22Rv1 (cell line): ENCODE measurements around the gene SV2C.

Source experiments
- H3K27ac ChIP-seq: fragments of 450-650 bp; 2 replicates; pipeline ENCODE4 v1.5.1; 2017
- ZFX ChIP-seq: fragments of 450-650 bp; IDR thresholded peaks from 2 replicates; pipeline ENCODE4 v1.6.1; 2017; ENCODE audit warnings: antibody characterized with exemption, borderline replicate concordance
- TF ChIP-seq, protein P1 (sequence below): fragments of 450-650 bp; IDR thresholded peaks from 2 replicates; pipeline ENCODE4 v1.5.1; 2017; ENCODE audit warnings: mild to moderate bottlenecking

SV2C gene

DNA sequence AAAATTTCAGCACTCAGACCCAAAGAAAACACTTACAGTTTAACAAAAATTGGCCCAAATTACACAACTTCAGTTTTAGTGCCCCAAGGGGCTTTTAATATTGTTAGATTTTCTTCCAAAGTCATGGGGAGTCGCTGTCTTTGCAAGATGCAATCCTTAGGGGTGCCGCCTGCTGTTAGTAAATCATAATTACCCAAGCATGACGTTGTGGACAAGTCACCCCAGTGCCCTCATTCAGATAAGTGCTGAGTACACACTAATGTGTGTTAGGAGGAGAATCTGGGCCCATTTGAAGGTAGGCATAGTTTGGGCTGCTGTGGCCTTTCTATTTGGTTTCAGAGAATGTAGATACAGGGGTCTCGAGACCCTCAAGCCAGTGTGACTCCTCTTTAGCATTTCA is 138.1 kb downstream of the SV2C start:
- TF ChIP-seq ZFX = no peak
- TF ChIP-seq, protein P1, sequence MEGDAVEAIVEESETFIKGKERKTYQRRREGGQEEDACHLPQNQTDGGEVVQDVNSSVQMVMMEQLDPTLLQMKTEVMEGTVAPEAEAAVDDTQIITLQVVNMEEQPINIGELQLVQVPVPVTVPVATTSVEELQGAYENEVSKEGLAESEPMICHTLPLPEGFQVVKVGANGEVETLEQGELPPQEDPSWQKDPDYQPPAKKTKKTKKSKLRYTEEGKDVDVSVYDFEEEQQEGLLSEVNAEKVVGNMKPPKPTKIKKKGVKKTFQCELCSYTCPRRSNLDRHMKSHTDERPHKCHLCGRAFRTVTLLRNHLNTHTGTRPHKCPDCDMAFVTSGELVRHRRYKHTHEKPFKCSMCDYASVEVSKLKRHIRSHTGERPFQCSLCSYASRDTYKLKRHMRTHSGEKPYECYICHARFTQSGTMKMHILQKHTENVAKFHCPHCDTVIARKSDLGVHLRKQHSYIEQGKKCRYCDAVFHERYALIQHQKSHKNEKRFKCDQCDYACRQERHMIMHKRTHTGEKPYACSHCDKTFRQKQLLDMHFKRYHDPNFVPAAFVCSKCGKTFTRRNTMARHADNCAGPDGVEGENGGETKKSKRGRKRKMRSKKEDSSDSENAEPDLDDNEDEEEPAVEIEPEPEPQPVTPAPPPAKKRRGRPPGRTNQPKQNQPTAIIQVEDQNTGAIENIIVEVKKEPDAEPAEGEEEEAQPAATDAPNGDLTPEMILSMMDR = no peak
- H3K27ac ChIP-seq = no peak overlapping the region

DNA sequence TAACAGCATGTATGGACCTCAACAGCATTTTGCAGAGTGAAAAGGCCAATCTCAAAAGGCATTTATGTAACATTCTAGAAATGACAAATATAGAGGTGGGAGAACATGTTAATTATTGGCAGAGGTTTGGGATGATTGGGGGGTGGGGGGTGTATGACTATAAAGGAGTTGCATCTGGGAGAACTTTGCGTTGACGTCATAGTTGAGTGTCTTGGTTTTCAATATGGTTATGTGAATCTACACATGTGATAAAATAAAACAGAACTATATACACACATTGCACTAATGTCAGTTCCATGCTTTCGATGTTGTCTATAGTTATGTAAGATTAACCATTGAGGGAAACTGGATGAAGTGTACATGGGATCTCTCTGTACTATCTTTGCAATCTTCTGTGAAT is 139.1 kb downstream of the SV2C start:
- TF ChIP-seq, protein P1 = no peak
- TF ChIP-seq ZFX = no peak
- no peak overlapping the region for H3K27ac ChIP-seq

DNA sequence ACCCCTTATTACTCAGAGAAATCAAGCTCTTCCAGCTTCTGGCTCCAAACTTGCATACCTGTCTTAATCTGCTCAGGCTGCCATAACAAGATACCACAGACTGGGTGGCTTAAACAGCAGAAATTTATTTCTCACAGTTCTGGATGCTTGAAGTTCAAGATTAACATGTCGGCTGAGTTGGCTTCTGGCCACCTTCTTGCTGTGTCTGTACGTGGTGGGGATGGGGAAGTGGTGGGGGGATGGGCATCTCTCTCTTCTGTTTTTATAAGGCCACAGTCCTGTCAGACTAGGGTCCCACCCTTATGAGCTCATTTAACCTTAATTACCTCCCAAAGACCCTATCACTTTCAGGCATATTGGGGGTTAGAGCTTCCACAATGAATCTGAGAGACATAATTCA is 140.5 kb downstream of the SV2C start:
- H3K27ac ChIP-seq = no peak overlapping the region
- TF ChIP-seq, protein P1 = no peak
- TF ChIP-seq ZFX = no peak

DNA sequence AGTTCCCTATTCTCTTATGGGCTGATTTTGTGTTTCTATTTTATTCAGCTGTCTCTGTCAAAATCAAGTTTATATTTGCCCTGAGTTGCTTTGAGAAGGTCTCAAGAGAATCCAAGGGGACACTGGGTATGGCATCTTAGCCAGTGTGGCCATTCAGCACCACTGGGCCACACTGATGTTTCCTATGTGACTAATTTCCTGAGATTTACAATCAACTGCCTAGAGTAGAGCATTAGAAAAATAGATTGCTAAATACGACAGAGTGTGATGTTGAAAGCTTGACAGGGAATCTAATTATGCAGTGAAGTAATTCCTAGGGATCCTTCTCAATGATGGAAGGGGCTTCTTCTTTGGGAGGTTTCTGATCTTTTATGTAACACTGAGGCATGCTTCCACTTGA is 141.7 kb downstream of the SV2C start:
- H3K27ac ChIP-seq = no peak overlapping the region
- TF ChIP-seq, protein P1 = no peak
- no peak for TF ChIP-seq ZFX

DNA sequence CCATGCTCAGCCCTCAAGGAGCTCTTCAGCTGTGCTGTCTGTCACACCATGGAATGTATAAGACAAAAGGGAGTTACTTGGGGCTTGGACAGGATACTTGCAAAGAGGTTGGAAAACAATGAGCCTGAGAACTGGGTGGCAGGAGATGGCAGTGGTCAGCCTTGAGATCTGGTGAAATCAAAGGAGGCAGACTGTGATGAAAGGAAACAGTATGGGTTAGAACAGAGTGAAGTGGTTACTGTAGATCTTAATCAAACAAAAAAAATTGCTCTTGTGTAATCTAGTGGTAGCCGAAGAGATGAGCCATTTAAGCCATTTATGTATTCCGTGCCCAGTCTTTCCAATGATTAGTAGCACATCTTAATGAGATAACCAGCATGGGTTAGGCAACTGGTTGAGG is 142.2 kb downstream of the SV2C start:
- no peak for TF ChIP-seq ZFX
- TF ChIP-seq, protein P1 = no peak
- H3K27ac ChIP-seq = no peak overlapping the region

DNA sequence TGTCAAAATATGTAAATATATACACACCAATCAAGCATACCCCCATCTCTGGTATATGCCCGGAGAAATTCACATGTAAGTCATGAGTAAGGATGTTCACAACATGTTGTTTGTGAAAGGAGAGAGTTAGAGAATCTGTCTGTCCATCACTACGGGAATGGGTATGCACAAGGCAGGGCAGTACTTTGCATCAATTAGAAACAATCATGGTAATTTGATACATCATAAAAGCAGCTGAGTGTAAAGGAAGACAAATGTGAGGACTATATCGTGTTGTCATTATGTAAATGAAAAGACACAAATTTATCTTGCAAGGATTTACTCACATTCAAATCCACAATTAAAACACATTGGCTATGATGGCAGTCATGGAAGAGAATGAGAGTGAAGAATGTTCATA is 146.7 kb downstream of the SV2C start:
- TF ChIP-seq ZFX = no peak
- TF ChIP-seq, protein P1 = no peak

DNA sequence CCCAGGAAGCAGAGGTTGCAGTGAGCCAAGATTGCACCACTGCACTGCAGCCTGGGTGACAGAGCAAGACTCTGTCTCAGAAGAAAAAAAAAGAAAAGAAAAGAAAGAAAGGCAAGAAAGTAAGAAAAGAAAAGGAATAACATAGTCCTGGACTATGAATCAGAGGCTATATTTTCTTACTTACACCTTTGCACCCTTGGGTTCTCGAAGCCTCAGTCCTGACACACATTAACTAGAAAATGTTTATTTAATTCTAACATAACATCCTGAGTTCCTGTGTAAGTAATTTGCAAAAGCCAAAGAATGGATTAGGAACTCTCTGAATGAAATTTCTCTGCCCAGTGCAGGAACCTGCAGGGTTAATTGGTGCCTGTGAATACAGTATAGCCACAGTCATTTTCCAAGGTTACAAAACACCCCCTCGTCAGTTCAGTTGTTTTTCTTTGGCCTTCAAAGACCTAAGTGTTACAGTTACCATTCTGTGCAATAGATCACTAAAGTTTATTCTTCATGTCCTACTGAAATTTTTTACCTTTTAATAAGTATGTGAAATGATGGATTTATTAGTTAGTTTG is 147.6 kb downstream of the SV2C start:
- no peak overlapping the region for H3K27ac ChIP-seq
- TF ChIP-seq, protein P1 = no peak
- no peak for TF ChIP-seq ZFX

More for the DNA sequence above, 146.7 kb downstream of the SV2C start:
- no peak overlapping the region for H3K27ac ChIP-seq
